ENCODE results near the gene PRKCZ.

The PRKCZ gene

DNA sequence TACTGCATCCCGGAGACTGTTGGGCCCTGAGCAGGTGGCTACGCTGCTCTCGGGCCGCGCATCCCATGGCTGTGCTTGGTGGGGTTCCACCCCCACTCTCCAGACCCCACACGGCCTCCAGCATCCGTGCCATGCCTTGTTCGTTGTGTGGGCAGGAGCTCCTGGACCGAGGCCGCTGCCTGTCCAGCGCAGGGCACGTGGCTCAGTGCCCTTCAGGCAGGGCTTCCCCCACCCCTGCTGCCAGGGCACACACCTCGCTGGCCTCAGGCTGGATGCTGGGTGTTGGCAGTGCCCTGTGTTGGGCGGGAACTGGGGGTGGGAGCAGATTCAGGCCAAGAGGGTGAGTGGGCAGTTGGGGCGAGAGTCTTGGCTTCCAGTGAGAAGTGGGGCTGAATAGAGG, 9.9 kb downstream of the PRKCZ start:
- H2BK5ac ChIP-seq (ENCODE audit: low read depth, low read length, poor library complexity): no peak overlapping the region
- H3K27ac ChIP-seq (ENCODE audit: low read depth, low read length): no peak overlapping the region
- H3K79me2 ChIP-seq (ENCODE audit: control insufficient read depth, insufficient read depth, low read length, poor library complexity): no peaks in the 10 kb centered on the region

DNA sequence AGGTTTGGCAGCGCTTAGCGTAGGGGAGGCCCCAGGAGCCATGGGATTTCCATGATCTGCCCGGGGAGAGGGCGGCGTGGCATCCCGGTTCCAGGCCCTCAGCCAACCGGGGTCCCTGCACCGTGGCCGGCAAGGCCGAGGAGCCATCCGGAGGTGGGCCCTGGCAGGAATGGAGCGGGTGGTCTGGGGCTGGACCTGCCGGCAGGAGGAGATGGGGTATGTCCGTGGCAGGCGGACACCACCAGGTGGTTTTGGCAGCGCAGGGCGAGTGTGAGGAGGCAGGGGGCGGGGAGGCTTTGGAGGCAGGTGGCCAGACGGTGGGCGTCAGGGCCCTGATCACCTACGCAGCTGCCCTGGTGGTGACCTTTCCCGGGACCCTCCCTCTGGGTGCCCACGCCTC, 10.3 kb downstream of the PRKCZ start:
- H2BK120ac ChIP-seq (ENCODE audit: insufficient read depth, low read length, poor library complexity): no peak overlapping the region
- H3K4me3 ChIP-seq (ENCODE audit: low read depth, low read length): no peak overlapping the region
- H3K18ac ChIP-seq (ENCODE audit: low read length): no peak overlapping the region
- no peak overlapping the region for H4K8ac ChIP-seq (ENCODE audit: low read depth, low read length)
- H2AK5ac ChIP-seq (ENCODE audit: low read length): no peak overlapping the region
- no peak overlapping the region for H3K14ac ChIP-seq (ENCODE audit: low read length)
- H3K27me3 ChIP-seq (ENCODE audit: insufficient read depth, low read length): no peaks in the 10 kb centered on the region
- no peak overlapping the region for H3K4ac ChIP-seq (ENCODE audit: low read depth, low read length)
- no peak overlapping the region for H4K12ac ChIP-seq (ENCODE audit: low read depth, low read length)
- no CpG with 5 or more reads among the region's 23 CpGs for WGBS (ENCODE audit: extremely low coverage, insufficient coverage, insufficient read length)
- no peaks in the 10 kb centered on the region for H3K79me2 ChIP-seq (ENCODE audit: control insufficient read depth, insufficient read depth, low read length, poor library complexity)
- no peak overlapping the region for H3K9ac ChIP-seq (ENCODE audit: low read length)
- peaks cover 2% of the 10 kb centered on the region for H3K9me3 ChIP-seq (ENCODE audit: insufficient read depth, low read depth, low read length)
- no peak for DNase-seq
- H2BK5ac ChIP-seq (ENCODE audit: low read depth, low read length, poor library complexity): no peak overlapping the region
- no peak overlapping the region for H3K4me2 ChIP-seq (ENCODE audit: low read length)
- H3K36me3 ChIP-seq (ENCODE audit: control insufficient read depth in 1 of 2, insufficient read depth in 2 of 2, low read length in 2 of 2): peaks cover 45 to 54% of the 10 kb centered on the region in 2 experiments
- no peak overlapping the region for H2AFZ ChIP-seq (ENCODE audit: insufficient read depth, low read length, poor library complexity)
- no peak overlapping the region for H2BK12ac ChIP-seq (ENCODE audit: low read length)
- H3K4me1 ChIP-seq (ENCODE audit: control insufficient read depth in 1 of 2, insufficient read depth in 2 of 2, low read length in 2 of 2): peaks cover 8 to 15% of the 10 kb centered on the region in 2 experiments
- no peaks in the 10 kb centered on the region for H3K79me1 ChIP-seq (ENCODE audit: low read length)
- no peak overlapping the region for H3K23ac ChIP-seq (ENCODE audit: low read length)
- H3K27ac ChIP-seq (ENCODE audit: low read depth, low read length): no peak overlapping the region
- no peak overlapping the region for H4K91ac ChIP-seq (ENCODE audit: low read depth, low read length)

More for the DNA sequence above, 9.9 kb downstream of the PRKCZ start:
- no peak for DNase-seq
- H3K18ac ChIP-seq (ENCODE audit: low read length): no peak overlapping the region
- H3K36me3 ChIP-seq (ENCODE audit: control insufficient read depth in 1 of 2, insufficient read depth in 2 of 2, low read length in 2 of 2): peaks cover 49 to 58% of the 10 kb centered on the region in 2 experiments
- H3K14ac ChIP-seq (ENCODE audit: low read length): no peak overlapping the region
- H4K91ac ChIP-seq (ENCODE audit: low read depth, low read length): no peak overlapping the region
- no peak overlapping the region for H4K12ac ChIP-seq (ENCODE audit: low read depth, low read length)
- H3K4me2 ChIP-seq (ENCODE audit: low read length): no peak overlapping the region
- H3K27me3 ChIP-seq (ENCODE audit: insufficient read depth, low read length): no peaks in the 10 kb centered on the region
- no CpG with 5 or more reads among the region's 15 CpGs for WGBS (ENCODE audit: extremely low coverage, insufficient coverage, insufficient read length)
- no peak overlapping the region for H3K4me3 ChIP-seq (ENCODE audit: low read depth, low read length)
- H3K9ac ChIP-seq (ENCODE audit: low read length): no peak overlapping the region
- H2BK12ac ChIP-seq (ENCODE audit: low read length): no peak overlapping the region
- H2AFZ ChIP-seq (ENCODE audit: insufficient read depth, low read length, poor library complexity): no peak overlapping the region
- peaks cover 8 to 15% of the 10 kb centered on the region in 2 experiments for H3K4me1 ChIP-seq (ENCODE audit: control insufficient read depth in 1 of 2, insufficient read depth in 2 of 2, low read length in 2 of 2)
- no peak overlapping the region for H3K23ac ChIP-seq (ENCODE audit: low read length)
- no peak overlapping the region for H2AK5ac ChIP-seq (ENCODE audit: low read length)
- no peak overlapping the region for H2BK120ac ChIP-seq (ENCODE audit: insufficient read depth, low read length, poor library complexity)
- H3K79me1 ChIP-seq (ENCODE audit: low read length): no peaks in the 10 kb centered on the region
- H4K8ac ChIP-seq (ENCODE audit: low read depth, low read length): no peak overlapping the region
- H3K4ac ChIP-seq (ENCODE audit: low read depth, low read length): no peak overlapping the region
- peaks cover 2% of the 10 kb centered on the region for H3K9me3 ChIP-seq (ENCODE audit: insufficient read depth, low read depth, low read length)

DNA sequence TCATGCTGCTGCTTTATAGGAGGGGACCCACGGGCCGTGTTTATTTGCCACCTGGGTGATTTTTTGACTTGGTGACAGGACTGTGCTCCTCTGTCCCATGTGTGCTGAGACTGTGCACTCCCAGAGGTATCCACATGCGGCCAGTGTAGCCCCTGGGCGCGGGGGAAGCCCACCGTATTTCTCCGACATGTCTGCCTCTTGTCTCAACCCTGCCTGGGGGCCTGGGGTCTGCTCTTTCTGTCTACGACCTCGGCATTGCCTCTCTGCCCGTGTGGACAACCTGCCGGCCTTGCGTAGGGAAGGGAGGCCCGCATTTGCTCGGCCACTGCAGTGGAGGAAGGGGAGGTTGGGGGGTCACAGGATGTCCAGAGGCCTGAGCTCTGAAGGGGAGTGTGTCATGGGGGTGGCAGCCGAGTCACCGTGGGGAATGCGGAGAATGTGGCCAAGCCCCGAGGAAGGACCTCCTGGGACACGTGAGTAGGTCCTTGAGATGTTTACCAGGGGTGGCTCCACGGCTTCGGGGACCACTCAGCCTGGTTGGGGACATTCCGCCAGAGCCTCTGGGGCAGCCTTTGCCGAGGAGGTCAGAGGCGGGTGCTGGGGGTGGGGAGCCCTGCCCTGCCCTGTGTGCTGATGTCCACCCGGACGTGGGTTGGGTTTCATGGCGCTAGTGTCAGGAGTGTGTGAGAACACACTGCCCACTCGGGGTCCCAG, 11.0 kb downstream of the PRKCZ start:
- H3K4me2 ChIP-seq (ENCODE audit: low read length): no peak overlapping the region
- H3K4me3 ChIP-seq (ENCODE audit: low read depth, low read length): no peak overlapping the region
- no peak overlapping the region for H3K18ac ChIP-seq (ENCODE audit: low read length)
- H3K79me1 ChIP-seq (ENCODE audit: low read length): no peaks in the 10 kb centered on the region
- peaks cover 8 to 15% of the 10 kb centered on the region in 2 experiments for H3K4me1 ChIP-seq (ENCODE audit: control insufficient read depth in 1 of 2, insufficient read depth in 2 of 2, low read length in 2 of 2)
- H3K27ac ChIP-seq (ENCODE audit: low read depth, low read length): no peak overlapping the region
- DNase-seq: no peak
- WGBS (ENCODE audit: extremely low coverage, insufficient coverage, insufficient read length): no CpG with 5 or more reads among the region's 28 CpGs
- H4K8ac ChIP-seq (ENCODE audit: low read depth, low read length): no peak overlapping the region
- no peak overlapping the region for H2BK12ac ChIP-seq (ENCODE audit: low read length)
- H2BK120ac ChIP-seq (ENCODE audit: insufficient read depth, low read length, poor library complexity): no peak overlapping the region
- no peak overlapping the region for H3K9ac ChIP-seq (ENCODE audit: low read length)
- no peak overlapping the region for H3K4ac ChIP-seq (ENCODE audit: low read depth, low read length)
- H4K12ac ChIP-seq (ENCODE audit: low read depth, low read length): no peak overlapping the region
- no peak overlapping the region for H3K23ac ChIP-seq (ENCODE audit: low read length)
- H3K9me3 ChIP-seq (ENCODE audit: insufficient read depth, low read depth, low read length): no peaks in the 10 kb centered on the region
- H4K91ac ChIP-seq (ENCODE audit: low read depth, low read length): no peak overlapping the region
- H3K14ac ChIP-seq (ENCODE audit: low read length): no peak overlapping the region
- H2AFZ ChIP-seq (ENCODE audit: insufficient read depth, low read length, poor library complexity): no peak overlapping the region
- no peak overlapping the region for H2BK5ac ChIP-seq (ENCODE audit: low read depth, low read length, poor library complexity)
- H2AK5ac ChIP-seq (ENCODE audit: low read length): no peak overlapping the region
- H3K79me2 ChIP-seq (ENCODE audit: control insufficient read depth, insufficient read depth, low read length, poor library complexity): no peaks in the 10 kb centered on the region
- peaks cover 39 to 47% of the 10 kb centered on the region in 2 experiments for H3K36me3 ChIP-seq (ENCODE audit: control insufficient read depth in 1 of 2, insufficient read depth in 2 of 2, low read length in 2 of 2)
- no peaks in the 10 kb centered on the region for H3K27me3 ChIP-seq (ENCODE audit: insufficient read depth, low read length)

DNA sequence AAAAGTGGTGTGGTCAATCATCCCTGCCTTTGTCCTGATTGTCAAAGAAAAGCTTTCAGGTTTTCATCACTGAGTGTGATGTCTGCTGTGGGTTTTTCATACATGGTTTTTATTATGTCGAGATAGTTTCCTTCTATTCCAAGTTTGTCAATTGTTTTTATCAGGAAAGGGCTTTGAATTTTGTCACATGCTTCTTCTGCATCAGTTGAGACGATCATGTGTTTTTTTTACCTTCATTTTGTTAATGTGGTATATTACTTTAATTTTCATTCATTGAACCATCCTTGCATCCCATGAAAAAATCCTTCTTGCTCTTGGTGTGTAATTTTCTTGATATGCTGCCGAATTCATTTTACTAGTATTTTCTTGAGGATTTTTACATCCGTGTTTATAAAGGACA, 15.5 kb downstream of the PRKCZ start:
- Histone ChIP-seq H3K4ac (ENCODE audit: low read depth, low read length) (no peak overlapping the region), H4K12ac (ENCODE audit: low read depth, low read length) (no peak overlapping the region), H3K4me3 (ENCODE audit: low read depth, low read length) (no peak overlapping the region), H3K27ac (ENCODE audit: low read depth, low read length) (no peak overlapping the region), H3K9me3 (ENCODE audit: insufficient read depth, low read depth, low read length) (no peaks in the 10 kb centered on the region), H3K23ac (ENCODE audit: low read length) (no peak overlapping the region), H3K9ac (ENCODE audit: low read length) (no peak overlapping the region), H3K18ac (ENCODE audit: low read length) (no peak overlapping the region), H2BK5ac (ENCODE audit: low read depth, low read length, poor library complexity) (no peak overlapping the region), H2AFZ (ENCODE audit: insufficient read depth, low read length, poor library complexity) (no peak overlapping the region), H3K4me2 (ENCODE audit: low read length) (no peak overlapping the region), H3K79me1 (ENCODE audit: low read length) (no peaks in the 10 kb centered on the region), H3K14ac (ENCODE audit: low read length) (no peak overlapping the region), H4K8ac (ENCODE audit: low read depth, low read length) (no peak overlapping the region), H3K27me3 (ENCODE audit: insufficient read depth, low read length) (no peaks in the 10 kb centered on the region), H3K4me1 (ENCODE audit: control insufficient read depth in 1 of 2, insufficient read depth in 2 of 2, low read length in 2 of 2) (peaks cover 6 to 12% of the 10 kb centered on the region in 2 experiments), H2BK12ac (ENCODE audit: low read length) (no peak overlapping the region), H4K91ac (ENCODE audit: low read depth, low read length) (no peak overlapping the region), H3K79me2 (ENCODE audit: control insufficient read depth, insufficient read depth, low read length, poor library complexity) (no peaks in the 10 kb centered on the region), H2AK5ac (ENCODE audit: low read length) (no peak overlapping the region), H3K36me3 (ENCODE audit: control insufficient read depth in 1 of 2, insufficient read depth in 2 of 2, low read length in 2 of 2) (peaks cover 31 to 36% of the 10 kb centered on the region in 2 experiments), H2BK120ac (ENCODE audit: insufficient read depth, low read length, poor library complexity) (no peak overlapping the region)
- WGBS (ENCODE audit: extremely low coverage, insufficient coverage, insufficient read length): no CpG with 5 or more reads among the region's 4 CpGs
- no peak for DNase-seq
